Mesodermal cell (in vitro differentiated cells): ENCODE data around the gene NEMP1.
"Not testable (repeated sequence)": the region's sequence is repeated elsewhere in the genome, so short reads cannot be mapped to it uniquely, and the experiment has no call there.

Experiments
- H3K27ac ChIP-seq: 2 replicates; pipeline ENCODE4 v1.7.0; 2013; ENCODE audit warnings: mild to moderate bottlenecking, low read depth, low read length, moderate library complexity; ENCODE audit not compliant: severe bottlenecking
- H3K36me3 ChIP-seq: 2 replicates; pipeline ENCODE4 v1.7.1; 2013; ENCODE audit warnings: mild to moderate bottlenecking, low read length, moderate library complexity; ENCODE audit not compliant: control insufficient read depth, insufficient read depth
- H3K4me1 ChIP-seq: one replicate; pipeline ENCODE4 v1.7.1; 2013; ENCODE audit warnings: mild to moderate bottlenecking, low read length; ENCODE audit not compliant: insufficient read depth, control insufficient read depth, poor library complexity, severe bottlenecking
- H3K4me3 ChIP-seq: 2 replicates; pipeline ENCODE4 v1.7.0; 2013; ENCODE audit warnings: low read length, control low read depth, mild to moderate bottlenecking; ENCODE audit not compliant: insufficient read depth, poor library complexity, severe bottlenecking; ENCODE audit errors: extremely low read depth
- H3K9me3 ChIP-seq: 2 replicates; pipeline ENCODE4 v1.7.1; 2013; ENCODE audit warnings: mild to moderate bottlenecking, low read length, moderate library complexity; ENCODE audit not compliant: control insufficient read depth
- WGBS, 2 experiments: methylation state at CpG; one replicate each; pipeline ENCODE4 v1.1.5; 2013; ENCODE audit warnings: missing lambda C conversion rate in 2 of 2; ENCODE audit not compliant: insufficient coverage in 2 of 2; 5-methylcytosine and 5-hydroxymethylcytosine counted together

The NEMP1 gene

GRCh38 chr12:57018353-57018752, 60.2 kb downstream of the NEMP1 start:
- not testable (repeated sequence) for H3K4me3 ChIP-seq, H3K9me3 ChIP-seq, H3K27ac ChIP-seq, H3K4me1 ChIP-seq, H3K36me3 ChIP-seq
- 100% methylated on average over 2 of the region's 5 CpGs for WGBS, 2 experiments

DNA sequence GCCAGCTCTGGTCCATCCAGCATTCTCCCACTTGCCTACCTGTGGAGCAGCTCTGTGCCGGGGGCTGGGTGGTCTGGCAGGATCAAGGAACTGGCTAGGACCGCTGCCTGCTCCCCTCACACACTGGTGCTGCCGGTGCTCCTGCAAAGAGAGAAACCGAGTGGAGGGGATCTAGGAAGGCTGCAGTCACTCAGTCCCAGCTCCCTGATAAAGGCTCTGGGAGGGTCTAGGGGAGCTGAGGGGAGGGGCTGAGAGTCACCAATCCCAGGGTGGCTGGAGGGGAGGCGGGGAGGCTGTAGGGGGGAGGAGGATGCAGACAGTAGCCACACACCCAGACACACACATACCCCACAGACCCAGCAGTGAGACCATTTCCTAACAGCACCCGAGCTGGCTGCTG, 62.2 kb downstream of the NEMP1 start, which contains the start of gene TAC3:
TAC3 (minus strand) TSS at position 182 of the 400 bp plus-strand sequence. CDS start 732 bp downstream, outside the sequence.
- Histone ChIP-seq H3K4me3 (no peak within 1 kb of the TSS), H3K27ac (no peak within 1 kb of the TSS), H3K4me1 (peaks cover 7% of the 10 kb centered on the region), H3K9me3 (no peaks in the 10 kb centered on the region), H3K36me3 (no peaks in the 10 kb centered on the region)
- 40 to 60% methylated on average over 1 of the region's 6 CpGs for WGBS, 2 experiments

GRCh38 chr12:57012600-57013465, 65.8 kb downstream of the NEMP1 start:
- Histone ChIP-seq H3K27ac (no peak overlapping the region), H3K4me3 (no peak overlapping the region), H3K36me3 (no peaks in the 10 kb centered on the region), H3K4me1 (peaks cover 23% of the 10 kb centered on the region), H3K9me3 (no peaks in the 10 kb centered on the region)
- 85 to 93% methylated on average over 4 of the region's 7 CpGs for WGBS, 2 experiments

DNA sequence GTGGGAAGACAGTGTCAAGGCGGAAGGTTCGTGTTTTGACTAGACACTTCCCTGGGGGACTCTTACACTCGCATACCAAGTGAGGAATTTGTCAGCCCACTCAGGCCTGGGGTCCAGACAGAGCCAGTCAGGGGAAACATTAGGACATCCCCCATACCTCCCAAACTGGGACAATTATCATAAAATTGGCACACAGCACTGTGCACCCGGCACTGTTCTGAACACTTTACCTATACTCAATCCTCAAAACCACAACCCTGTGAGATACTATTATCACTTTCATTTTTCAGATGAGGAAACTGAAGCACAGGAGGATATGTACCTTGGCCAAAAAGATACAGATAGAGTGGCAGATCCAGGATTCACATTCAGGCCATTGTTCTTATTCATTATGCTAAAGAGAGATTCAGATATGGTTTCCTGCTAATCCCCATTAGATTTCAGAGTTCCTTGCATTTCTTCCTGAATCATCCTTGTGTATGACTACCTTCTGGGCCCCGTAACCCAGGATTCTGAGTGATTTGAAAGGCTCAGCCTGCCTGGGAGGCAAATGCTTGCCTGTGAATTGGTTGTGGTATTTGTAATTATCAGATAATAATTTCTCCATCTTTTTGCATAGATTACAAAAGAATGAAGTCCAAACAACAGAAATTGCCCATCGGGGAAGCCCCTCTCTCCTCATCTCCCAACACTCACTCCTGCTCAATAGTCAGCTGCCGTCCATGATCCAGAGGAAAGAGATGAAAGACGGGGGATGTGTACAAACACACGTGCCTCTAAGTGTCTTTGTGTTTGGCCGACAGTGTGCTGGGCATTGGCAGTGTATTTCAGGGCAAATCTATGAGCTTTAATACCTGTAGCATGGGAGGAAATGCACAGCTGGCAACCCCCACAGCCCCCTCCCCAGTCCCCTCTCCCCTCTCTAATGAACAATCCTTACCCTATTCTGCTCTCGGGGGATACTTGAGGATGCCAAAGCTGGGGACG, 66.9 kb downstream of the NEMP1 start:
- WGBS, 2 experiments = 81 to 89% methylated on average over 5 to 7 of the region's 12 CpGs
- H3K4me1 ChIP-seq = peaks cover 33% of the 10 kb centered on the region
- H3K9me3 ChIP-seq = no peaks in the 10 kb centered on the region
- H3K4me3 ChIP-seq = no peak overlapping the region
- no peak overlapping the region for H3K27ac ChIP-seq
- no peaks in the 10 kb centered on the region for H3K36me3 ChIP-seq

DNA sequence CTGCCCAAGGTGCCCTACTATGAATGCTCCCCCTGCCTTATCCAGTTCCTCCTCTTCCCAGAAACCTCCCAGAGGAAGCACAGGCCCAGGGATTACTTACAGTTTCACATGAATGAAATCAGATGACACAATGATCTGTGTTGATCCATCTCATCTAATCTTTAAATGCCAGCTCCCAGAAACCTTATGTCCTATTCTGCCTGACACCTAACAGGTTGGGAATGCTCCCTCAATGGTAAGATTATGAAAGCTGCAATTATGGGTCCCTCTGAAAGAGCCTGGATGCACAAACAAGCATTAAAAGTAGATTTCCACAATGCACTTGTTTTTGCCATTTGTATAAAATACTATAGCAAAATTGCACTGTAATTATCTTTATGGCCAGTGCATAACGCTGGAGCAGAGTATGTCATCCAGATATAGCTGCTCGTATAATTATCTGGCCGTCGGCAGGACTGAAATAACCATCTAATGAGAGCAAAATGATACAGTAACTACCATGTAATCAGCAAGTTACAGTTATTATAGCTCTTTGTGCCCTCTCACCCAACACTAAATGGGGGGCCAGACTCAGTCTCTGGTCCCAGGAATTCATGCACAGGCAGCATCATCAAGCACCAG, 67.9 kb downstream of the NEMP1 start:
- Histone ChIP-seq H3K4me1 (peaks cover 29% of the 10 kb centered on the region), H3K9me3 (no peaks in the 10 kb centered on the region), H3K4me3 (no peak overlapping the region), H3K36me3 (no peaks in the 10 kb centered on the region), H3K27ac (no peak overlapping the region)
- 74 to 100% methylated on average over 2 to 4 of the region's 4 CpGs for WGBS, 2 experiments

DNA sequence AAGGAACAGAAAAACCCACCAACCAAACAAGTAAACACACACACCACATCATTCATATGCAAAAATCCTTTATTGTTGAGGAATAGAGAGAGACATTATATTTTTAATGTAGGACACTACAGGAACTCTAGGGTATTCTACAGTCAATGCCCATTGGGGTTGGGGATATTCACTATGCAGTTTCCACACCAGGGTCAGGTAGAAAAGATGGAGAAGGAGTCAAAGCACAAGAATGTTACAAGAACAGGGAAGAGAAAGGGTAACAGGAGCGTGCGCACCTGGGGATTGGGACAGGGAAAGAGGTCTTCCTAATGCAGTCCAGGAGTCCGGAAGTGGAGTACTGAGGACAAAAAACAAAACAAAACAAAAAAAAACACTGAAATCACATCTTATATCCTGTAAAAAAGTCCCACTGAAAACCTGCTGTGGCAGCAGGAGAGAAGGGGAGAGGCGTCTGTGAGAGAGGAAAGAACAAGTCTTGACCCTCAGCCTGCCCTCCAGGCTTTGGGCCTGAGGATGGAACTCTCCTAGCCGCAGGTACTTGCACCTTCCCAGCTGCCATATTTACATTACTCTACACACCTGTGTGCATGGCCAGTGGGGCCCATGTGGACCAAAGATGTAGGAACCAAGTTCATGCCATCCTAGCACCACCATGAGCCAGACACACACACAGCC, 68.5 kb downstream of the NEMP1 start:
- Histone ChIP-seq H3K4me1 (peaks cover 29% of the 10 kb centered on the region), H3K4me3 (no peak overlapping the region), H3K27ac (no peak overlapping the region), H3K36me3 (no peaks in the 10 kb centered on the region), H3K9me3 (no peaks in the 10 kb centered on the region)
- WGBS, 2 experiments = 100% methylated on average over 2 of the region's 5 CpGs

DNA sequence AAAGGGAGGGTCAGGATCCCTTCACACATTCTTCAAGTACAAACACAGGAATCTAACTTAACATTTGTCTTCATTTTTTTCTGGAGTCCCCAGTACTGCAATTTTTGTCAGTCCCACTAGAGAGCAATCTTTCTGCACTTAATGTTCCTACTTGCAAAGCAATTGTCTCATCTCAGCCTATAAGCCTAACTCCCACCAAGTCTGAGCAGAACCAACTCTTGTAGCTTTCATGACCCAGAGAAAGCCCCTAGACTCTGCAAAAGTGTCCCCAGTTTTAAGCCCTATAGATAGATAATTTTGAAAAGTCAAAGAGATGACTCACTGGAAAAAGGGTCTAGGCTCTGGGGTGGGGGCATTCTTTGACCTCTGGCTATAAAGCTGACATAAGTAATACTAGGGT, 70.4 kb downstream of the NEMP1 start:
- H3K27ac ChIP-seq = peak overlapping the region; percentile 84
- H3K4me3 ChIP-seq = no peak overlapping the region

DNA sequence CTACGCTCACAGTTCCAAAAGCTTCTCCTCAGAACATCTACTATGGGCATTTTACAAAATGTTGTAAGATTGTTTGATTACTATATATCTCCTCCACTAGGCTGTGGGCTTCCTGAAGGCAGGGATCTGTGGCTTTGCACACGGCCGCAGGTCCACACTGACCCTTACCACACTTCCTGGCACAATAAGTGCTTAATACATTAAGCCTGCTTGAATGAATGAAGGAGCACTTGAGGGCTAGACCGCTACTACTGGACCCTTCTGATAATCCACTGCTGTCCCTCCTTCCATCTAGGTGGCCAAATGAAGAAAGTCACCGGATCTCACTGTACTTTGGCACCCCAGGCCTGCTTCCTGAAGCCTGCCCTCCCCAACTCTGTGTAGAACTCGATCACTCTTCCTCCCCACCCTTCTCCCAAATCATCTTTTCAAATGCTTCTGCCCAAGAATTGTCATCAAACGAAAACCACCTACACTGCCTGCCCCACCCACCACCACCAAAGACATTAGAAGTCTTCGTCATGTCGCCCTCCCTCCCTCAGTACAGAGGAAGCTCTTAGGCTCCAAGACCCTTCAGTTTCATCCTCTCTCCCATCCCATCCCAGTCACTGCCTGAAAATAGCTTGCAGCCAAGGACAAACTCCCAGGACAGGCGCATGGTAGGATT, 71.6 kb downstream of the NEMP1 start:
- H3K4me1 ChIP-seq = peaks cover 36% of the 10 kb centered on the region
- 79 to 86% methylated on average over 6 to 8 of the region's 10 CpGs for WGBS, 2 experiments
- no peak overlapping the region for H3K27ac ChIP-seq
- H3K36me3 ChIP-seq = peaks cover 30% of the 10 kb centered on the region
- no peaks in the 10 kb centered on the region for H3K9me3 ChIP-seq
- no peak overlapping the region for H3K4me3 ChIP-seq

More for the DNA sequence above, 70.4 kb downstream of the NEMP1 start:
- H3K4me1 ChIP-seq = peaks cover 29% of the 10 kb centered on the region
- H3K9me3 ChIP-seq = no peaks in the 10 kb centered on the region
- H3K36me3 ChIP-seq = peaks cover 18% of the 10 kb centered on the region

- Histone ChIP-seq H3K36me3 (peaks cover 38% of the 10 kb centered on the region), H3K9me3 (no peaks in the 10 kb centered on the region), H3K4me1 (peaks cover 37% of the 10 kb centered on the region), H3K4me3 (peak within 1 kb of the TSS; percentile 98), H3K27ac (no peak within 1 kb of the TSS)
- 0 to 1% methylated on average over 41 to 54 of the region's 94 CpGs for WGBS, 2 experiments
Observed at GRCh38 chr12:57005980-57006808, 72.4 kb downstream of the NEMP1 start, which contains the start of gene ZBTB39. Gene ZBTB39 (minus strand): TSS chr12:57006546. CDS start chr12:57004917, 1,629 bp downstream.
